GM18520 (cell line): ENCODE results near the gene TRUB2.
"Not testable (repeated sequence)": the region's sequence is repeated elsewhere in the genome, so short reads cannot be mapped to it uniquely, and the experiment has no call there.

Experiments used
- ATAC-seq: cut with Tn5 transposase; IDR thresholded peaks from one replicate; pipeline ENCODE4 v1.9.1; 2021; ENCODE audit not compliant: unreplicated experiment

The TRUB2 gene

GRCh38 chr9:128341435-128341849 lies 19.2 kb upstream of the TRUB2 start:
- ATAC-seq, result no peak

GRCh38 chr9:128340691-128341434 lies 18.6 kb upstream of the TRUB2 start:
- ATAC-seq, result peak; percentile 3

GRCh38 chr9:128339761-128340690 lies 17.8 kb upstream of the TRUB2 start, which contains the start of gene SLC27A4:
SLC27A4 (plus strand) TSS chr9:128340527; CDS start chr9:128343133, 2,606 bp downstream.
- peak; percentile 65 for ATAC-seq

GRCh38 chr9:128338852-128339614 lies 16.8 kb upstream of the TRUB2 start:
- not testable (repeated sequence) for ATAC-seq

- ATAC-seq, result no peak
These were observed 15.7 kb upstream of the TRUB2 start for GRCh38 chr9:128337936-128338335.

GRCh38 chr9:128335914-128336313 lies 13.7 kb upstream of the TRUB2 start:
- no peak for ATAC-seq

GRCh38 chr9:128335161-128335560 lies 12.9 kb upstream of the TRUB2 start:
- ATAC-seq, result no peak

- no peak for ATAC-seq
These were observed 11.2 kb upstream of the TRUB2 start for GRCh38 chr9:128333451-128333869.

GRCh38 chr9:128325629-128326028 lies 3.4 kb upstream of the TRUB2 start:
- ATAC-seq, result no peak

- ATAC-seq, result no peak
These were observed 2.2 kb upstream of the TRUB2 start for GRCh38 chr9:128324401-128324800.

GRCh38 chr9:128323791-128324190 lies 1.5 kb upstream of the TRUB2 start:
- no peak for ATAC-seq

- ATAC-seq, result no peak
These were observed 1.0 kb upstream of the TRUB2 start for GRCh38 chr9:128323212-128323730.

- peak; percentile 5 for ATAC-seq
These were observed 306 bp downstream of the TRUB2 start for GRCh38 chr9:128321879-128322403.

- no peak for ATAC-seq
These were observed 904 bp downstream of the TRUB2 start for GRCh38 chr9:128321343-128321742.

- no peak for ATAC-seq
These were observed 4.6 kb downstream of the TRUB2 start for GRCh38 chr9:128317629-128318028.

- no peak for ATAC-seq
These were observed 5.8 kb downstream of the TRUB2 start for GRCh38 chr9:128316421-128316820.

GRCh38 chr9:128314697-128315096 lies 7.5 kb downstream of the TRUB2 start:
- ATAC-seq, result no peak

- no peak for ATAC-seq
These were observed 11.8 kb downstream of the TRUB2 start for GRCh38 chr9:128310461-128310860.

GRCh38 chr9:128309551-128309950 lies 12.7 kb downstream of the TRUB2 start:
- ATAC-seq, result no peak

GRCh38 chr9:128304971-128305288 lies 17.3 kb downstream of the TRUB2 start:
- no peak for ATAC-seq
